RWPE1 (cell line): Measurements from ENCODE around the gene TMEM150B.

Source experiments
- CTCF ChIA-PET: fragments of 350-600 bp; sonication (Branson Sonifier 250); formaldehyde crosslinking; extraction: SDS; loops from one replicate; lab custom pipeline; 2021; lab: Yijun Ruan, JAX
- POLR2A ChIA-PET: fragments of 400-600 bp; formaldehyde crosslinking; extraction: SDS; loops from one replicate; lab custom pipeline; 2020; ENCODE audit warnings: antibody characterized with exemption; ENCODE audit not compliant: low non-redundant PET; lab: Yijun Ruan, JAX
- DNase-seq: peaks from one replicate; pipeline ENCODE4 v3.0.0; 2012; ENCODE audit warnings: low spot score
- H3K27ac ChIP-seq: fragments of 450-650 bp; 2 replicates; pipeline ENCODE4 v1.5.1; 2017
- CTCF ChIP-seq: fragments of 450-650 bp; conservative IDR thresholded peaks from 2 replicates; pipeline ENCODE4 v1.5.1; 2017; ENCODE audit warnings: low read depth, mild to moderate bottlenecking

Gene TMEM150B

GRCh38 chr19:55309448-55309847 is 15.7 kb downstream of the TMEM150B start:
- peak overlapping the region; percentile 5; the same call in 1 of the 2 replicates for H3K27ac ChIP-seq
- DNase-seq: no peak
- TF ChIP-seq CTCF: no peak
- ChIA-PET CTCF (no interaction called here), POLR2A (no interaction called here)

GRCh38 chr19:55308281-55308680 is 16.9 kb downstream of the TMEM150B start:
- no peak overlapping the region for H3K27ac ChIP-seq
- DNase-seq: no peak
- CTCF ChIA-PET: no interaction called here
- POLR2A ChIA-PET: interaction anchor here (0.6 kb wide), 1 partner anchor 76 kb away, joined by 3 read pairs; no protein-coding TSS in a partner anchor
- no peak for TF ChIP-seq CTCF

GRCh38 chr19:55306712-55307111 is 18.4 kb downstream of the TMEM150B start:
- H3K27ac ChIP-seq: 0 out of 2 replicates have a peak overlapping the region, but pooled peaks have one; percentile 26
- no peak for TF ChIP-seq CTCF
- CTCF ChIA-PET: no interaction called here
- no peak for DNase-seq
- POLR2A ChIA-PET: no interaction called here

GRCh38 chr19:55305983-55306562 is 19.1 kb downstream of the TMEM150B start:
- ChIA-PET CTCF (no interaction called here), POLR2A (no interaction called here)
- TF ChIP-seq CTCF: no peak
- peak overlapping the region; percentile 26; the same call in 1 of the 2 replicates for H3K27ac ChIP-seq
- DNase-seq: no peak

GRCh38 chr19:55305491-55305890 is 19.6 kb downstream of the TMEM150B start:
- peak; percentile 48 for DNase-seq
- no peak for TF ChIP-seq CTCF
- POLR2A ChIA-PET: no interaction called here
- H3K27ac ChIP-seq: 0 out of 2 replicates have a peak overlapping the region, but pooled peaks have one; percentile 18
- CTCF ChIA-PET: no interaction called here

GRCh38 chr19:55304980-55305379 is 20.2 kb downstream of the TMEM150B start:
- CTCF ChIA-PET: no interaction called here
- 0 out of 2 replicates have a peak overlapping the region, but pooled peaks have one; percentile 18 for H3K27ac ChIP-seq
- POLR2A ChIA-PET: interaction anchor here (0.6 kb wide), 1 partner anchor 289 kb away, joined by 7 read pairs; no protein-coding TSS in a partner anchor
- TF ChIP-seq CTCF: no peak
- no peak for DNase-seq
